GM19023 (cell line): ENCODE data around the gene SOCS2.
A peak's percentile ranks its signal among the peaks of the same experiment; 100 is the strongest.
"Not testable (repeated sequence)": the region's sequence is repeated elsewhere in the genome, so short reads cannot be mapped to it uniquely, and the experiment has no call there.

ENCODE experiments used
- ATAC-seq: cut with Tn5 transposase; IDR thresholded peaks from one replicate; pipeline ENCODE4 v1.9.1; 2021; ENCODE audit warnings: mild to moderate bottlenecking, moderate library complexity; ENCODE audit not compliant: unreplicated experiment

Gene SOCS2, protein sequence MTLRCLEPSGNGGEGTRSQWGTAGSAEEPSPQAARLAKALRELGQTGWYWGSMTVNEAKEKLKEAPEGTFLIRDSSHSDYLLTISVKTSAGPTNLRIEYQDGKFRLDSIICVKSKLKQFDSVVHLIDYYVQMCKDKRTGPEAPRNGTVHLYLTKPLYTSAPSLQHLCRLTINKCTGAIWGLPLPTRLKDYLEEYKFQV

DNA sequence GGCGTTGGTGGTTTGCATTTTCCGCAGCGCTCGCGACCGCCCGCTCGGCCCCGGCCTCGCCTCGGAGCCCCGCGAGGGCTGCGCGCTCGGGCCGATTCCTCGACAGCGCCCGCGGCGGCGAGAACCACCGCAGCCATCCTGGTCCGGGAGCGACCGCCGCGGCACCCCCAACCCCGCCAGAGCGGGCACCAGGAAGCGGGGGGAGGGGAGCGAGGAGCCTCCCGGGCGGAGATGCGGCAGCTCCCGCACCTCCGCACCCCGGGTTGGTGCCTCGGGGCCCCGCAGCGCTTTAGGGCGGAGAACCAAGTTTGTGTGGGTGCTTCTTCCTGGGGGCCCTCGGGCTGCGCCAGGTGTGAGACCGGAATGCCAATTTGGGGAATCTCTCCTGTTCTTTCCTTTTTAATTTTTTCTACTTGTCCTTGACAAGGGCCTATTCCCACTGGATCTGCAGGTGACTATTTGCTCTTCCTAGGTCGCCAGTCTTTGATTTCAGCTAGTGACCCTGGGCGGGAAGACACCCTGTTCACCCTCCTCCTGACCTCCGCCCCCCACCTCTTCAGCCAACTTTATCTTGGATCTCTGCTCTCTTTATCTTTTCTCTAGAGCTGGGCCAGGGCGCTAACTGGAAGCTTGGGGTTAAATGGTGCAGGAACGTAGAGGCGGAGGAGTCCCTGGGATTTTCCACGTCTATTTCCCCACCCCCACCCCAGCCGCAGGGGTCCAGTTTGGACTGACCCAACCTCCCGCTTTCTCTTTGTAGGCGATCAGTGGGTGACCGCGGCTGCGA, at the start of gene SOCS2:
TSS of gene SOCS2 (plus strand) at position 751 of the 787 bp plus-strand sequence. CDS start 223 bp downstream, outside the sequence.
- ATAC-seq, result no peak

DNA sequence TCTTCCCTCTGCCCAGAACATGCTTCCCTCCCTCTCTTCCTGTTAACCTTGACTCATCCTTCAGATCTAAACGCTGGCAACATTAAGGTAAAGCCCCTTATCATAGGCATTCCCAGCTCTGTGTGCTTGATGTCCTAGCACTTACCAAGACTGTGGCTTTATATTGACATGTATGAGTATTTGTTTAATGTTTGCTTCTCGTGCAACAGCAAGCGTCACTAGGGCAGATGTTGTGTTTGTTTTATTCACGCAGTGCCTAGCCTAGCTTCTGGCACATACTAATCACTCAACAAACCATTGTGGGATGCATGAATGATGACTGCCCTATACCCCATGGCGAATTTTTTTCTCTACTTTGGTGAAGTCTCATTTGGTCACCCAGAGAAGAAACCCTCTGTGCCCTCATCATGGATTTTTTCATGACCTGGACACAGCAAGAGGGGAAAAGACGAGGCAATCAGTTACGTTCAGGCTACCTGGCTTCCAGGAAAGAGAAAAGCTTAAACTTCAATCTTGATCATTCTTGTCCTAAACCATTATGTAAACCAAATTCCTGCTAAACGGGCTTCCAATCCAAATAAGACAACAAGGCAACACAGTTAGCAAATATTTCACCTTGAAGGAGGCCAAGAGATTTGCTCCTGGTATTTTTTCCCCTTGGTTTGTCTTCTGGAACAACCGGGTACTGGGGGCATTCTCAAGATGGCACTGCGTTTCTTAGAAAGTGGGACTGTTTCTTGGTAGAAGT, 47.9 kb upstream of the SOCS2 start:
- ATAC-seq, result no peak

DNA sequence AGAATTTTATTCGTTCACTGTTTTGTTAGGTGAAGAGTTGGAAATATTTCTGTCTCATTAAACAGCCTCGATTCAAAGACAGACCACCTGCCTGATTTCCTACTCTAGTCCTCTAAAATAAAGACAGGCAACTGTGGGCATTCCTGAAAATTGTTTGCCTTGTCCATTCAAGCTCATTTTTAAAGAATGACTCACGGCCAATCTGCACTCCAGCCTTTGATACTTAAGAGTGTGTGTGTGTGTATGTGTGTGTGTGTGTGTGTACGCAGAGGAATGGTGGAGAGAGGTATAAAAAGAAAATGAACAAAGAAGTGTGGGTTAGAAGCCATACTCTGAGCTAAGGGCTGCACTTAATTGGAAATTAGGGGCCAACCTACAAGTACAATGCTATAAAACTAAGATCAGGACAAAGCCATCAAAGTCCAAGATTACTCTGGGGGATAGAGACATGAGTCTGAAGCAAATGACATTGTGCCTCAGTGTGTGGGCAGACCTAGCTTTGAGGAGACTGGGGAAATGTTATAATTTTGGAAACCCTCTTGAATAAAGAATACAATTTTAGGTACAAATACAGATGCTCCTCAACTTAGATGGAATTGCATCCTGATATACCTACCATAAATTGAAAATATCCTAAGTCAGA, 45.6 kb upstream of the SOCS2 start:
- ATAC-seq, result no peak

DNA sequence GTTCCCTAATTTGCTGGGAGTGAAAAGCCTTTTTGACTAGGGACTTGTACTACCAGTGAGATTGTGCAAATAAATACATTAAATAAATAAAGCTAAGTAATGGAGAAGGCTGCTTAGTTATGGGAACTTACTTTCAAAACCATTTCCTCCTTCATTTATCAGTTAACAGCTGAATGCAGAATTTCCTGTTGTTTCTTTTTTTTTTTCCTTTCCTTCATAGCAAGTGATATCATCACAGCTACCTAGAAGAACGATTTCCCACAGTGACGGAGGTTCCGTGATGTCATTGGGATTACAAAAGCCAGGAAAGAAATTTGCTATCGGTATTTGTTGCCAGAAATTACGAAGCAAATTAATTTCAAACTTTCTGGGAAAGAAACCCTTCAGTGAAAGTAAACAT, 42.1 kb upstream of the SOCS2 start:
- ATAC-seq, result no peak

DNA sequence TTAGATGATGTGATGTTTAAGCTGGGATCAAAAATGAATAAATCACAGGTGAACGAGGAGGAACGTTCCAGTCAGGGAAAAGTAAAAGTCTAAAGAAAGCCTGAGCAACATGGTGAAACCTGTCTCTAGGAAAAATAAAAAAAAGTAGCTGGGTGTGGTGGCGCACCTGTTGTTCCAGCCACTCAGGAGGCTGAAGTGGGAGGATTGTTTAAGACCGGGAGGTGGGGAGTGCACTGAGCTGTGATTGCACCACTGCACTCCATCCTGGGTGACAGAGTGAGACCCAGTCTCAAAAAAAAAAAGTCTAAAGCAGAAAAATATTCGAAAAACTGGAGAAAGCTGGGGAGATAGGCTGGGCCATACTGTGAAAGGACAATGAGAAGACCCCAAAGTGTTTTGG, 39.2 kb upstream of the SOCS2 start:
- ATAC-seq, result no peak

DNA sequence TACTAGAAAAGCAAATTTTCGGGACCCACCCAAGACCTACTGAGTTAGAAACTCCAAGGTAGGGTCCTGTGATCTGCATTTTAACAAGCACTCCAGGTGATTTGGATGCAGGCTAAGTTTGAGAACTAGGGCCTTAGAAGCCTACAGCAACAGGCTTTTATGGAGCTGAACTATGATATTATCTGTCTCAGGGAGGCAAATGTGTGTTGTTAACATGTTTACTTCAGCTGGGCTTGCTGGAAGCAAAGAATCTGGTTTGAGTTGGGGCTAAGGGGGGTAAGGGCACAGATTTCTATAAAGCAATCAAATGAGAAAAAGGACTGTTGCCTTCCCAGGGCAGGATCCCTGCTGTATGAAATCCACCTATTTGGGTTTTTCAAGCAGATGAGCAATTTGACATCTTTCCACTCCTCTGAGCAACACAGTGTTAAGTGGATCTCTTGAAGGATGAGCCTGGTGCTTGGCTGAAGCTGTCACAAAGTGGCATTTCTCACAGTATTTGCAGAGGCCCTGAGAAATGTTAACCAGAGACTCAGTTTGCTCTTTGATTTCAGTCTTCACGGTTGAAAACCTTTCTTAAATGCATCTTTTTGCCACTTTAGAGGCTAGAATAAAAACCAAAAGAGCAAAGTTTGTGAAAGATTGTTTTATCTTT, 36.2 kb upstream of the SOCS2 start:
- peak; percentile 39 for ATAC-seq

DNA sequence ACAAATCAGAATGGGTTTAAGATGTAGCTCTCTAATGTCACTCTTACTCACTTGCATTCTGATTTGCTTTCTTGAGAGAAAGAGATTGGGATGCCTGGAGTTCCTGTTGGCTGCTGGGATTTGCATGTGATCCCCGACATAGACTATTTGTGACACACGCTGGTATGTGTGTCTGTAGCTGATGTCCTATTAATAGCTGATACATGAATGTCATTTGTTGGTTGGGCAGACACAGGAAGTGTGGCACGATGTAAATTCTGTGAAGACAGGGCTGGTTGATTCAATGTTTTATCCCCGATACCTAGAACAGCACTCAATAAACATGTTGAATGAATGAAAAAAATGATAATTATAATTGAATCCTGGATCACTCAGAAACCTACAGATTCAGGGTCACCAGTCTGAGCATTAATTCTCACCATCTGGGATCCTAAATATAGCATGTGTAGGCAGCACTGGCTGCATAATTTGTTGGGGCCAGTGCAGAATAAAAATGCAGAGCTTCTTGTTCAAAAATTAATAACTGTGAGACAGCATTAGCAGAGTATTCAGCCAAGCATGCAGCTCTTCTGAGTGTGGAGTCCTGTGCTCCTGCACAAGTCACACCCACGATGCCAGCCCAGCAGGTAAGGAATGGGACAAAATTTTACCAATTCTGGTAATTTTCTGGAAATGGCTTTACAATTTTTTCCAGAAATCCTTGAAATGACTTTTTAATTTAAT, 35.5 kb upstream of the SOCS2 start:
- ATAC-seq, result peak; percentile 73

DNA sequence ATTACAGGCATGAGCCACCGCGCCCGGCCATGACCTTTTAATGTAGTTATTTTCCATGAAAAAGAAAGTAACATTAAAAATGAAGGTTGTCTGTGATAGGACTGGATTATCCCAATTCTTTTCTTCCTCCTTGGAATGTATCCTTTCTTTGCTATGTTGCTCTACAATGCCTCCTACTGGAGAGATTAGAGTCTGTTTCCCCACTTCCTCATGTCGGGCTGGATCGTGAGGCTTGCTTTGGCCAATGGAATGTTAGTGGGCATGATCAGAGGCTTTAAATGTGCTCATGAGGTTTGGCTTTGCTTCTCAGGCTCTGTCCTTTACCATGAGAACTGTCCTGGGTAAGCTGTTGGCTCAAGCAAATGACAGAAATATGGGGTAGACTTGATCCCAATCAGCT, 34.7 kb upstream of the SOCS2 start:
- no peak for ATAC-seq

DNA sequence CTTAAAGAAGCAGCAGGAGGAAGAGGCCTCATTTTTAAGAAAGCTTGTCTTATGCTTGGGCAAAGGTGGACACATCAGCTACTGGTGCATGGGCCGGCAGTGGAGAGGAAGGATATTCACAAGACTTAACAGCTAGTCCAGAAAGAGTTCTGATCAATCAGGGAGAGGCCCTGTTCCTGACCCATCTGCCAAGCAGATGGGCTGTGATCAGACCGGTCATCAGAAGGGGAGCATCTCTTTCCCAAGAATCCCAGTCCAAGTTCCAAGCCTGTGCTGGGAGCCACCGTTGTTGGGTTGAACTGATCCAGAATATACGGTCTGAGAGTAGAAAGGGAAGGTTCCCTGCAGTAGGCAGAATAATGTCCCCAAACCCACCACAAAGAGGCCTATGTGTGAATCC, 32.7 kb upstream of the SOCS2 start:
- ATAC-seq, result no peak

DNA sequence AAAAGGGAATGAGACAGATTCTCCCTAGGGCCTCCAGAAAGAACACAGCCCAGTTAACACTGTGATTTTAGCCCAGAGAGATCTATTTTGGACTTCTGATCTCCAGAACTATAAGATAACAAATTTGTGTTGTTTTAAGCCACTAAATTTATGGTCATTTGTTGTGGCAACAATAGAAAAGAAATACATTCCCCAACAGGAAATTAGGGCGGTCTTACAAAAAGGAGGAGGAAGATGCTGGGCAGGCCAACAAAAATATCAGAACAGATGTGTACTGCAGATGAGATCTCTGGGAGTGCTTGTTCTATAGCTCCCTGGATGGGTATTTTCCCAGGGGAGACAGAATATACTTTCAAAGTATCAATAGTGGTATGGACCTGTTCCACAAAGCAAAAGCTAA, 32.0 kb upstream of the SOCS2 start:
- ATAC-seq, result no peak

DNA sequence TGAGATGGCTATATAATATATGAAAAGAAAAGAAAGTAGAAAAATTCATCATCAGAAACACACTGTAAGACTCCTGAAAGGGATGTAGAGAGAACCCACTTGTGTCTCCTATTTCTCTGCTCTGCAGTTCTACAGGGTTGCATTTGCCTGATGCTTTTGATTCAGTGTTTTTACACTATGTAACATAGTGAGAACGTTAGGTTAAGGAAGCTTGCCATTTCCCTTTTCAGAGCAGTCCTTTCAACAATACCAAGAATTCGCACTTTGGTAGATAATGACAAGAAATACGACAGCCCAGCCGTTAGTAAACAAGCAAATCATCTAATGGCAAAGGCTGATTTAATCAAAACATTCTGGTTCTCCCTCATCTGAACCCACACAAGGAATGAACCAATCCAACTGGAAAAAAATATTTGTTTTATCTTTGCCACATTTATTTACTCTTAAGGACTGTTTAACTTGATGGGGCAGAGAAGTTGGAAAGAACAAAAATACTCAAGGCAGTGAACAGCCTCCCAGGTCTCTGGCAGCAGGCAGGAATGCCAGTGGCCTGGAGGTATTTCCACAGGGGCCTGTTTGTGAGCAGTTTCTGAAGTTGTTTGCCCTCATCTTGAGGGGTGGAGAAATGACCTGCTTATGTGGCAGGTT, 30.8 kb upstream of the SOCS2 start:
- no peak for ATAC-seq

DNA sequence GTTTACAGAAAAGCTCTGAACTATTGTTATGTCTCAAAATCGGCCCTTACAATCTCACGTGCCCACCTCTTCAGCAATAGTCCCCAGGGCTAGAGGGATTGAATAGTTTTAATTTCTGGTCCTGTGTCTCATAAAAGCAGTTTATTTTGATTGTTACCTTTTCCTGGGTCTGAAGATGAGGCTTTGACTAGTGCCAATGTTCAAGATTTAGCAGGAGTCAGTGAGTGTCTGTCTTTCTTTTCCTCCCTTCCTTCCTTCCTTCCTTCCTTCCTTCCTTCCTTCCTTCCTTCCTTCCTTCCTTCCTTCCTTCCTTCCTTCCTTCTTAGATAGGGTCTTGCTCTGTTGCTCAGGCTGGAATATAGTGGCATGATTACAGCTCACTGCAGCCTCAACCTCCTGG, 24.7 kb upstream of the SOCS2 start:
- no peak for ATAC-seq

DNA sequence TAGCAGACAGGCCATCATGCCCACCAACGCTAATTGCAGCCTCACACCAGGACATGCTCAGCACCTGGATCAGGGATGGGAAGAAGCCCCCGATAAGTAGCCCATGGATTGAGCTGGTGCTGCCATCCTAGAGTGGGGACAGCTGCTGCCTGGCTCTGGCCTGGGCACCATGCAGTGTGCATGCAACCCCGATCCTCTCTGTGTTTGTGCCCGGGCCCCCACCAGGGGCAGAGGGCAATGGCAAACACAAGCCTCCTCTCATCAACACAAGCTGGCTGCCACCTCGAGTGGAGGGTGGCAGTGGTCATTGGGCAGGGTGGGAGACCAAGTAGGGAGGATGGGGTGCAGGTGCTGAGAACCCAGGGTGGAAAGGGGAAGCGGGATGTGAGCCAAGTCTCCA, 23.3 kb upstream of the SOCS2 start:
- no peak for ATAC-seq

DNA sequence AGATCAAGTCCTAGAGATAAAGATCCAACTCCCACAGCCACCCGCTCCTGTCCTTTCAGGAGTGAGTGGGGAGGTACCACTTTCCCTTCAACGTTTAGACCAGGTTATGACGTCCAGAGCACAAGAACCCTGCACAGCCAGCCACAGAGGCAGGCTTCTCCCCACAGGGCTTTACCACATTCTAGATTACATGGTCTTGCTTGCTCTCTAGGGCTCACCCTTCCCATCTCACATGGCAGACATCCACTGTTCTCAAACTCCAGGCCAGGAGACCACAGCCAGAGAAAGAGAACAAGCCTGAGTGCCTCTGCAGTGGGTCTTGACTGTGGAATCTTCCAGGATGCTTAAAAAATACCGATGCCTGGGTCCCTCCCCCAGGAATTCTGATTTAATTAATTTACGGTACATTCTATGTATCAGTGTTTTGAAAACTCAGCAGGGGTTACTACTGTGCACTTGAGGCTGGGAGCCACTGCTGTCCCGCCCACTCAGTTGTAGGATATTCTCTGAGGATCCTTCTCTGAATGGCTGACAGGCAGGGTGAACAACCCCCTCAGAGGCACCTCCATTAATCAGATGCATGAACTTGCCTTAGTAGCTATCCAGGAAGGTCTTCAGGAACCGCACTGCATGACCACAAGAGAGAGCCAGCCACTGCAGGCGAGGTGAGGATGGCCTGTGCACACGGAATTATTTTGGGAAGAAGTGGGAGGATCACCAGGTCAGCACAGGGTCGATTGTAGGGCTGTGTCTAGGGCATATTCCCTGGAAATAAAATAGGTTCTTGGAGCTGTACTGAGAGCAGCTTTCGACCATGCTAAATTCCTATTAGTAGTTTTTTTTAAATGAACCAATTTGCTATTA, 21.5 kb upstream of the SOCS2 start:
- ATAC-seq, result no peak

DNA sequence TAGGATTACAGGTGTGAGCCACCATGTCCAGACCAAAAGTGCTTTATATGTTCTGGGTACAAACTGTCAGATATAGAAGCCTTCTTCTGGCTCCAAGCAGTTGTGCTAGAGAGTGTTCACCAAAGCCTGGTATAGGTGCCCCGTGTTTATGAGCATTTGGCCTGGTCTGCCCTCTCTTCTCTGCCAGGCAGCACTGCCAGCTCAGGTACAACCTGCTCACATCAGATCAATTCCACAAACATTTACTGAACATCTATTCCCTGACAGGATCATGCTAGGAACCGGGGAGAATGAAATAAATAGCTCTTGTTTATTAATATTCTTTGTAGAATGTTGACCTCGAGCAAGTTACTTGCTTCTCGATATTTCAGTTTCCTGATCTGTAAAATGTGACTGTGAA, 20.0 kb upstream of the SOCS2 start:
- no peak for ATAC-seq

DNA sequence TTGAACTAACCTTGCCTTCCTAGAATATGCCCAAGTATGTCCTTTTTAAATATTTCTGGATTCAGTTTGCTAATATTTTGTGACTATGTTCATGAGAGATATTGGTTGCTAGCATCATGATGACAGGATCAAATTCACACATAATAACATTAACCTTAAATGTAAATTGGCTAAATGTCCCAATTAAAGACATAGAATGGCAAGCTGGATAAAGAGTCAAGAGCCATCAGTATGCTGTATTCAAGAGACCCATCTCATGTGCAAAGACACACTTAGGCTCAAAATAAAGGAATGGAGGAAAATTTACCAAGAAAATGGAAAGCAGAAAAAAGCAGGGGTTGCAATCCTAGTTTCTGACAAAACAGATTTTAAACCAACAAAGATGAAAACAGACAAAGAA, 14.6 kb upstream of the SOCS2 start:
- not testable (repeated sequence) for ATAC-seq

DNA sequence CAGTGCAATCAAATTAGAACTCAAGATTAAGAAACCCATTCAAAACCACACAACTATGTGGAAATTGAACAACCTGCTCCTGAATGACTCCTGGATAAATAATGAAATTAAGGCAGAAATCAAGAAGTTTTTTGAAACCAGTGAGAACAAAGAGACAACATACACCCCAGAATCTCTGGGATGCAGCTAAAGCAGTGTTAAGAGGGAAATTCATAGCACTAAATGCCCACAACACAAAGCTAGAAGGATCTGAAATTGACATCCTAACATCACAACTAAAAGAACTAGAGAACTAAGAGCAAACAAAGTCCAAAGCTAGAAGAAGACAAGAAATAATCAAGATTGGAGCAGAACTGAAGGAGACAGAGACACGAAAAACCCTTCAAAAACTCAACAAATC, 13.8 kb upstream of the SOCS2 start:
- not testable (repeated sequence) for ATAC-seq

DNA sequence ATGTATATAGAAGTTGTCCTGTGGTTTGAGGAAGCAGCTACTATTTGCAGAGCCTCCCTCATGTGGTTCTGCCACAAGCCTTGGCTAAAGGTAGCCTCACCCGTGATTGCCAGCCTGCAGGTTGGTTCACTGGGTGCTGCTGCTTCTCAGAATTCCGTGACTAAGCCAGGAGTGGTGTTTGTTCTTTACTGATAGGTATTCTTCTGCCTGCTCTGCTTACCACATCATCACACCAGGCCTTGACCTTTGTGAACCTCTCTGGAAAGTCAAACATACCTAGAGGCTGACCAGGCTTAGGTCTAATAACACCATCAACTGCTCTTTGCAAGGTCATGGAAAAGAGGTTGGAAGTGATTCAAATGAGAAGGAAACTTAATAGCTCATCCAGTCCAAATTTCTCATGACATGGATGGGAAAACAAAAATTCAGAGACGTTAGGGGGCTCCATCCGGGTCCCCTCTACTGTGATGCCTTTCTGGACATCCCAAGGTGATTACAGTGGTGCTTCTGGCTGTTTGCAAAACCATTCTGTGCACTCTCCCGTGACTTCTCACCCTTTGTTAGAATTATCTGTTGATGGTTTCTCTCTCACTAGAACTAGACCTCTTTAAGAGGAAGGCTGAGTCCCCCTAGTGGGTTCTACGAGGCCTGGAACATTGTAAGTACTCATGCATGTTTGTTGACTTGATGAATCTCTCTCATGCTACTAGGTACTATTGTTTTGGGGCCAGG, 8.5 kb upstream of the SOCS2 start:
- ATAC-seq, result no peak
